ENCODE data around the gene CYSRT1. TPM values are rescaled to one million over a fixed set of nuclear protein-coding genes. Genes with fewer than 3 reads are reported as not detected.

Gene CYSRT1
- total RNA-seq, 2 experiments from 2014 or later = 0.17 to 0.26 TPM

- Mint-ChIP-seq H3K4me1 (ENCODE audit: low read depth) (peaks cover 8% of the 10 kb centered on the region), H3K36me3 (ENCODE audit: low read depth) (no peaks in the 10 kb centered on the region), H3K4me3 (peak overlapping the region; percentile 85), H3K27ac (no peak overlapping the region), H3K27me3 (ENCODE audit: low read depth) (peaks cover 2% of the 10 kb centered on the region), H3K9me3 (no peaks in the 10 kb centered on the region)
- peak; percentile 99 for DNase-seq
- intact Hi-C loops (cut with micrococcal nuclease) = loop anchor here (1.0 to 10.0 kb wide), 9 partner anchors 18 to 339 kb away; partner anchors contain the start of genes ANAPC2, MAN1B1, NDOR1 and NELFB
- CTCF ChIA-PET = interaction anchor here (0.7 to 2.4 kb wide), 6 partner anchors 13 to 227 kb away, joined by 3 to 17 read pairs (median 4); no protein-coding TSS in a partner anchor
These were observed 1.6 kb upstream of the CYSRT1 start for GRCh38 chr9:137223078-137223970.

GRCh38 chr9:137225699-137226331 is 841 bp downstream of the CYSRT1 start:
- CTCF ChIA-PET = interaction anchor here (0.6 to 2.9 kb wide), 11 partner anchors 11 to 466 kb away, joined by 3 to 22 read pairs (median 7); partner anchors contain the start of gene DPP7
- DNase-seq = no peak
- intact Hi-C loops (cut with micrococcal nuclease) = loop anchor here (10.0 kb wide), 1 partner anchor 341 kb away; the partner anchor contains the start of gene TRAF2
- no peak overlapping the region for H3K27ac Mint-ChIP-seq
- H3K4me1 Mint-ChIP-seq (ENCODE audit: low read depth) = peaks cover 8% of the 10 kb centered on the region
- peaks cover 2% of the 10 kb centered on the region for H3K27me3 Mint-ChIP-seq (ENCODE audit: low read depth)
- H3K9me3 Mint-ChIP-seq = no peaks in the 10 kb centered on the region
- H3K4me3 Mint-ChIP-seq = no peak overlapping the region
- no peaks in the 10 kb centered on the region for H3K36me3 Mint-ChIP-seq (ENCODE audit: low read depth)

- CTCF ChIA-PET = interaction anchor here (0.6 to 2.9 kb wide), 12 partner anchors 10 to 467 kb away, joined by 3 to 22 read pairs (median 8); partner anchors contain the start of gene DPP7
- Mint-ChIP-seq H3K4me3 (no peak overlapping the region), H3K4me1 (ENCODE audit: low read depth) (peaks cover 8% of the 10 kb centered on the region), H3K9me3 (no peaks in the 10 kb centered on the region), H3K36me3 (ENCODE audit: low read depth) (no peaks in the 10 kb centered on the region), H3K27me3 (ENCODE audit: low read depth) (peaks cover 2% of the 10 kb centered on the region), H3K27ac (no peak overlapping the region)
- DNase-seq = no peak
- intact Hi-C loops (cut with micrococcal nuclease) = loop anchor here (1.0 to 10.0 kb wide), 3 partner anchors 37 to 342 kb away; partner anchors contain the start of gene TRAF2
These were observed 1.5 kb downstream of the CYSRT1 start for GRCh38 chr9:137226338-137227053.

GRCh38 chr9:137227054-137227852 is 2.3 kb downstream of the CYSRT1 start, which contains the start of gene RNF224:
Gene RNF224 (plus strand): TSS chr9:137227502. CDS start chr9:137228336, 834 bp downstream.
- peaks cover 2% of the 10 kb centered on the region for H3K27me3 Mint-ChIP-seq (ENCODE audit: low read depth)
- no peaks in the 10 kb centered on the region for H3K36me3 Mint-ChIP-seq (ENCODE audit: low read depth)
- no peak within 1 kb of the TSS for H3K27ac Mint-ChIP-seq
- peaks cover 8% of the 10 kb centered on the region for H3K4me1 Mint-ChIP-seq (ENCODE audit: low read depth)
- no peaks in the 10 kb centered on the region for H3K9me3 Mint-ChIP-seq
- peak; percentile 84 for DNase-seq
- intact Hi-C loops (cut with micrococcal nuclease) = loop anchor here (1.0 to 10.0 kb wide), 3 partner anchors 38 to 342 kb away; partner anchors contain the start of gene TRAF2
- H3K4me3 Mint-ChIP-seq = no peak within 1 kb of the TSS
- CTCF ChIA-PET = interaction anchor here (0.6 to 2.9 kb wide), 14 partner anchors 9 to 198 kb away, joined by 3 to 22 read pairs (median 6); partner anchors contain the start of genes ANAPC2, DPP7 and SSNA1

- CTCF ChIA-PET = interaction anchor here (0.7 to 2.9 kb wide), 10 partner anchors 8 to 199 kb away, joined by 3 to 22 read pairs (median 8); no protein-coding TSS in a partner anchor
- Mint-ChIP-seq H3K4me1 (ENCODE audit: low read depth) (peaks cover 7% of the 10 kb centered on the region), H3K9me3 (no peaks in the 10 kb centered on the region), H3K27ac (no peak overlapping the region), H3K27me3 (ENCODE audit: low read depth) (peaks cover 2% of the 10 kb centered on the region), H3K4me3 (no peak overlapping the region), H3K36me3 (ENCODE audit: low read depth) (no peaks in the 10 kb centered on the region)
- no peak for DNase-seq
- intact Hi-C loops (cut with micrococcal nuclease) = loop anchor here (1.0 to 10.0 kb wide), 3 partner anchors 39 to 343 kb away; partner anchors contain the start of gene TRAF2
These were observed 3.0 kb downstream of the CYSRT1 start for GRCh38 chr9:137227853-137228505.

GRCh38 chr9:137228506-137228967 is 3.6 kb downstream of the CYSRT1 start:
- Mint-ChIP-seq H3K27me3 (ENCODE audit: low read depth) (peaks cover 2% of the 10 kb centered on the region), H3K36me3 (ENCODE audit: low read depth) (no peaks in the 10 kb centered on the region), H3K4me3 (no peak overlapping the region), H3K27ac (no peak overlapping the region), H3K4me1 (ENCODE audit: low read depth) (peaks cover 6% of the 10 kb centered on the region), H3K9me3 (no peaks in the 10 kb centered on the region)
- intact Hi-C loops (cut with micrococcal nuclease) = loop anchor here (10.0 kb wide), 1 partner anchor 344 kb away; the partner anchor contains the start of gene TRAF2
- CTCF ChIA-PET = interaction anchor here (0.7 to 2.9 kb wide), 6 partner anchors 8 to 199 kb away, joined by 3 to 22 read pairs (median 3); no protein-coding TSS in a partner anchor
- no peak for DNase-seq

GRCh38 chr9:137228968-137229896 is 4.3 kb downstream of the CYSRT1 start:
- peaks cover 2% of the 10 kb centered on the region for H3K27me3 Mint-ChIP-seq (ENCODE audit: low read depth)
- no peak overlapping the region for H3K27ac Mint-ChIP-seq
- CTCF ChIA-PET = no interaction called here
- peaks cover 3% of the 10 kb centered on the region for H3K4me1 Mint-ChIP-seq (ENCODE audit: low read depth)
- no peak overlapping the region for H3K4me3 Mint-ChIP-seq
- intact Hi-C loops (cut with micrococcal nuclease) = loop anchor here (10.0 kb wide), 1 partner anchor 344 kb away; the partner anchor contains the start of gene TRAF2
- no peaks in the 10 kb centered on the region for H3K9me3 Mint-ChIP-seq
- DNase-seq = no peak
- H3K36me3 Mint-ChIP-seq (ENCODE audit: low read depth) = no peaks in the 10 kb centered on the region

- intact Hi-C loops (cut with micrococcal nuclease) = loop anchor here (10.0 kb wide), 1 partner anchor 345 kb away; the partner anchor contains the start of gene TRAF2
- H3K27ac Mint-ChIP-seq = no peak overlapping the region
- no peak overlapping the region for H3K4me3 Mint-ChIP-seq
- no peaks in the 10 kb centered on the region for H3K9me3 Mint-ChIP-seq
- H3K4me1 Mint-ChIP-seq (ENCODE audit: low read depth) = peaks cover 6% of the 10 kb centered on the region
- H3K36me3 Mint-ChIP-seq (ENCODE audit: low read depth) = no peaks in the 10 kb centered on the region
- H3K27me3 Mint-ChIP-seq (ENCODE audit: low read depth) = peaks cover 2% of the 10 kb centered on the region
- no peak for DNase-seq
- CTCF ChIA-PET = interaction anchor here (1.9 kb wide), 1 partner anchor 112 kb away, joined by 5 read pairs; no protein-coding TSS in a partner anchor
These were observed 5.1 kb downstream of the CYSRT1 start for GRCh38 chr9:137229903-137230704.

GRCh38 chr9:137230705-137231371 is 5.9 kb downstream of the CYSRT1 start, which contains the start of gene SLC34A3:
Gene SLC34A3 (plus strand): TSS chr9:137230901. CDS start chr9:137231703, 802 bp downstream.
- Mint-ChIP-seq H3K4me1 (ENCODE audit: low read depth) (peaks cover 6% of the 10 kb centered on the region), H3K27me3 (ENCODE audit: low read depth) (peaks cover 2% of the 10 kb centered on the region), H3K36me3 (ENCODE audit: low read depth) (no peaks in the 10 kb centered on the region), H3K27ac (no peak within 1 kb of the TSS), H3K4me3 (no peak within 1 kb of the TSS), H3K9me3 (no peaks in the 10 kb centered on the region)
- no peak for DNase-seq
- CTCF ChIA-PET = interaction anchor here (1.9 kb wide), 1 partner anchor 113 kb away, joined by 5 read pairs; no protein-coding TSS in a partner anchor
- intact Hi-C loops (cut with micrococcal nuclease) = no loop called here
